HG02798 (cell line): ENCODE results near the gene POFUT2.
"Not testable (repeated sequence)": the region's sequence is repeated elsewhere in the genome, so short reads cannot be mapped to it uniquely, and the experiment has no call there.

Experiments
- ATAC-seq: cut with Tn5 transposase; IDR thresholded peaks from one replicate; pipeline ENCODE4 v1.9.1; 2021; ENCODE audit warnings: mild to moderate bottlenecking; ENCODE audit not compliant: unreplicated experiment, poor library complexity

Gene POFUT2

GRCh38 chr21:45313015-45313414, 25.3 kb upstream of the POFUT2 start:
- no peak for ATAC-seq

GRCh38 chr21:45312296-45312695, 24.6 kb upstream of the POFUT2 start:
- ATAC-seq = no peak

GRCh38 chr21:45310459-45310858, 22.8 kb upstream of the POFUT2 start:
- no peak for ATAC-seq

- ATAC-seq = no peak
Measured at GRCh38 chr21:45309987-45310381, 22.3 kb upstream of the POFUT2 start.

- no peak for ATAC-seq
Measured at GRCh38 chr21:45309069-45309986, 21.6 kb upstream of the POFUT2 start.

GRCh38 chr21:45308194-45309068, 20.7 kb upstream of the POFUT2 start:
- ATAC-seq = no peak

- not testable (repeated sequence) for ATAC-seq
Measured at GRCh38 chr21:45307597-45308158, 20.0 kb upstream of the POFUT2 start.

GRCh38 chr21:45306832-45307571, 19.3 kb upstream of the POFUT2 start:
- no peak for ATAC-seq

GRCh38 chr21:45306453-45306831, 18.7 kb upstream of the POFUT2 start:
- ATAC-seq = no peak

GRCh38 chr21:45305836-45306235, 18.1 kb upstream of the POFUT2 start:
- no peak for ATAC-seq

GRCh38 chr21:45304945-45305344, 17.2 kb upstream of the POFUT2 start:
- no peak for ATAC-seq

GRCh38 chr21:45304476-45304830, 16.8 kb upstream of the POFUT2 start:
- no peak for ATAC-seq

GRCh38 chr21:45303751-45304475, 16.2 kb upstream of the POFUT2 start:
- ATAC-seq = no peak

GRCh38 chr21:45303091-45303615, 15.5 kb upstream of the POFUT2 start:
- no peak for ATAC-seq

- ATAC-seq = no peak
Measured at GRCh38 chr21:45302082-45303061, 14.7 kb upstream of the POFUT2 start.

GRCh38 chr21:45301521-45302081, 13.9 kb upstream of the POFUT2 start:
- ATAC-seq = no peak

- no peak for ATAC-seq
Measured at GRCh38 chr21:45300786-45301520, 13.3 kb upstream of the POFUT2 start.
